Neural cell (in vitro differentiated cells): ENCODE data around the gene AIPL1. TPM values are rescaled to one million over a fixed set of nuclear protein-coding genes. Genes with fewer than 3 reads are reported as not detected.

Experiments used
- H2AFZ ChIP-seq: fragments of 200-600, 300-800 bp; sonication (generic), shearing (Covaris generic); 2 replicates; pipeline ENCODE4 v1.6.0; 2014; ENCODE audit warnings: low read depth, mild to moderate bottlenecking, antibody characterized with exemption, low read length, moderate library complexity
- H3F3A ChIP-seq: fragments of 200-600 bp; shearing (Covaris generic); 2 replicates; pipeline ENCODE4 v1.6.1; 2016; ENCODE audit warnings: mild to moderate bottlenecking, moderate library complexity, mixed read lengths, antibody characterized with exemption, low read length; ENCODE audit not compliant: insufficient read depth, poor library complexity, severe bottlenecking
- H3K27ac ChIP-seq: fragments of 200-600, 300-800 bp; sonication (generic), shearing (Covaris generic); 2 replicates; pipeline ENCODE4 v1.5.1; 2014; ENCODE audit warnings: mild to moderate bottlenecking, low read length, moderate library complexity
- H3K27me3 ChIP-seq: fragments of 300-800, 200-600 bp; sonication (generic), shearing (Covaris generic); 2 replicates; pipeline ENCODE4 v1.6.0; 2014; ENCODE audit warnings: mild to moderate bottlenecking, low read depth, low read length, moderate library complexity; ENCODE audit not compliant: insufficient read depth
- H3K36me3 ChIP-seq: fragments of 300-800, 200-600 bp; sonication (generic), shearing (Covaris generic); 2 replicates; pipeline ENCODE4 v1.5.1; 2014; ENCODE audit warnings: mild to moderate bottlenecking, antibody characterized with exemption, low read length, moderate library complexity; ENCODE audit not compliant: insufficient read depth
- H3K4me2 ChIP-seq: fragments of 300-800, 200-600 bp; sonication (generic), shearing (Covaris generic); 2 replicates; pipeline ENCODE4 v1.6.0; 2014; ENCODE audit warnings: mild to moderate bottlenecking, low read length
- H3K4me3 ChIP-seq: fragments of 300-800, 200-600 bp; sonication (generic), shearing (Covaris generic); 2 replicates; pipeline ENCODE4 v1.5.1; 2014; ENCODE audit warnings: mild to moderate bottlenecking, low read length, moderate library complexity
- H3K79me2 ChIP-seq: fragments of 200-600 bp; shearing (Covaris generic); replicated peaks from 2 replicates; pipeline ENCODE4 v1.6.0; 2014; ENCODE audit warnings: mild to moderate bottlenecking, low read length, moderate library complexity; ENCODE audit not compliant: insufficient read depth
- H3K9ac ChIP-seq: fragments of 300-800, 200-600 bp; sonication (generic), shearing (Covaris generic); 2 replicates; pipeline ENCODE4 v1.6.1; 2016; ENCODE audit warnings: mild to moderate bottlenecking, low read length, mixed read lengths
- H3K9me2 ChIP-seq: fragments of 200-600 bp; shearing (Covaris generic); 2 replicates; pipeline ENCODE4 v1.6.1; 2016; ENCODE audit warnings: mild to moderate bottlenecking, low read length, mixed read lengths; ENCODE audit not compliant: insufficient read depth
- H3K9me3 ChIP-seq: fragments of 200-600, 300-800 bp; sonication (generic), shearing (Covaris generic); 2 replicates; pipeline ENCODE4 v1.6.1; 2016; ENCODE audit warnings: mild to moderate bottlenecking, mixed run types, low read length, moderate library complexity, mixed read lengths
- H4K20me1 ChIP-seq: fragments of 200-600 bp; shearing (Covaris generic); 2 replicates; pipeline ENCODE4 v1.6.1; 2016; ENCODE audit warnings: mild to moderate bottlenecking, mixed run types; ENCODE audit not compliant: insufficient read depth
- CTCF ChIP-seq: fragments of 450-650 bp; IDR thresholded peaks from 2 replicates; pipeline ENCODE4 v1.5.1; 2014; ENCODE audit warnings: antibody characterized with exemption, mild to moderate bottlenecking, moderate library complexity; ENCODE audit not compliant: poor library complexity, severe bottlenecking
- EP300 ChIP-seq: fragments of 450-650 bp; conservative IDR thresholded peaks from 2 replicates; pipeline ENCODE4 v1.6.1; 2014; ENCODE audit warnings: antibody characterized with exemption, mild to moderate bottlenecking, moderate library complexity; ENCODE audit not compliant: poor library complexity, severe bottlenecking
- EZH2 ChIP-seq: fragments of 200-600, 300-800 bp; shearing (Covaris generic), sonication (generic); IDR thresholded peaks from 2 replicates; pipeline ENCODE4 v1.6.1; 2014; ENCODE audit warnings: antibody characterized with exemption, low read length, borderline replicate concordance, mild to moderate bottlenecking; ENCODE audit not compliant: insufficient read depth, poor library complexity, severe bottlenecking
- MXI1 ChIP-seq: fragments of 450-650 bp; conservative IDR thresholded peaks from 2 replicates; pipeline ENCODE4 v1.6.1; 2014; ENCODE audit warnings: antibody characterized with exemption, mild to moderate bottlenecking; ENCODE audit not compliant: poor library complexity, severe bottlenecking
- POLR2AphosphoS5 ChIP-seq: IDR thresholded peaks from 2 replicates; pipeline ENCODE4 v1.6.1; 2012
- RAD21 ChIP-seq: fragments of 450-650 bp; conservative IDR thresholded peaks from 2 replicates; pipeline ENCODE4 v1.6.1; 2014; ENCODE audit warnings: antibody characterized with exemption, mild to moderate bottlenecking, moderate library complexity
- REST ChIP-seq: IDR thresholded peaks from 2 replicates; pipeline ENCODE4 v1.6.1; 2012; ENCODE audit warnings: borderline replicate concordance
- SMC3 ChIP-seq: fragments of 450-650 bp; conservative IDR thresholded peaks from 2 replicates; pipeline ENCODE4 v1.6.1; 2014; ENCODE audit warnings: antibody characterized with exemption, mild to moderate bottlenecking, moderate library complexity; ENCODE audit not compliant: poor library complexity
- TAF1 ChIP-seq: IDR thresholded peaks from 2 replicates; pipeline ENCODE4 v1.6.1; 2012; ENCODE audit warnings: low read depth
- polyA plus RNA-seq: library from polyadenylated mRNA; depleted of rRNA; stranded (reverse); fragments of >200 nt; gene quantifications from 2 replicates; pipeline ENCODE4 v1.2.3, GENCODE V29; 2014

Gene AIPL1
- polyA plus RNA-seq, 1 donor from 2014 or later, result not detected

- TF ChIP-seq SMC3 (no peak), RAD21 (no peak), MXI1 (no peak), REST (no peak), POLR2AphosphoS5 (no peak), CTCF (no peak), EP300 (no peak), EZH2 (no peak), TAF1 (no peak)
- Histone ChIP-seq H2AFZ (no peak overlapping the region), H3K9ac (no peak overlapping the region), H3K27me3 (no peaks in the 10 kb centered on the region), H4K20me1 (no peaks in the 10 kb centered on the region), H3K27ac (no peak overlapping the region), H3K9me3 (no peaks in the 10 kb centered on the region), H3F3A (no peaks in the 10 kb centered on the region), H3K9me2 (no peaks in the 10 kb centered on the region), H3K36me3 (no peaks in the 10 kb centered on the region), H3K4me2 (no peak overlapping the region), H3K79me2 (no peaks in the 10 kb centered on the region), H3K4me3 (no peak overlapping the region)
Observed at GRCh38 chr17:6460531-6461161, 25.7 kb upstream of the AIPL1 start.

GRCh38 chr17:6458460-6458950 lies 23.6 kb upstream of the AIPL1 start:
- Histone ChIP-seq H3K27me3 (no peaks in the 10 kb centered on the region), H3K27ac (no peak overlapping the region), H2AFZ (no peak overlapping the region), H3K4me3 (no peak overlapping the region), H3K79me2 (no peaks in the 10 kb centered on the region), H4K20me1 (no peaks in the 10 kb centered on the region), H3K4me2 (no peak overlapping the region), H3K9me2 (no peaks in the 10 kb centered on the region), H3K9ac (no peak overlapping the region), H3K9me3 (no peaks in the 10 kb centered on the region), H3F3A (no peaks in the 10 kb centered on the region), H3K36me3 (no peaks in the 10 kb centered on the region)
- no peak for TF ChIP-seq TAF1
- TF ChIP-seq POLR2AphosphoS5, result no peak
- TF ChIP-seq REST, result no peak
- no peak for TF ChIP-seq CTCF
- TF ChIP-seq SMC3, result no peak
- TF ChIP-seq MXI1, result no peak
- no peak for TF ChIP-seq EZH2
- TF ChIP-seq EP300, result no peak
- TF ChIP-seq RAD21, result no peak
